GM12878 (cell line): ENCODE results near the gene RAB21.

Experiments used
- POLR2A ChIP-seq: IDR thresholded peaks from 2 replicates; pipeline ENCODE4 v1.6.1; 2011; ENCODE audit warnings: low read depth, mild to moderate bottlenecking, low read length
- ZNF274 ChIP-seq: IDR thresholded peaks from one replicate; pipeline ENCODE4 v1.8.0; 2011; ENCODE audit not compliant: insufficient read length, insufficient read depth

DNA sequence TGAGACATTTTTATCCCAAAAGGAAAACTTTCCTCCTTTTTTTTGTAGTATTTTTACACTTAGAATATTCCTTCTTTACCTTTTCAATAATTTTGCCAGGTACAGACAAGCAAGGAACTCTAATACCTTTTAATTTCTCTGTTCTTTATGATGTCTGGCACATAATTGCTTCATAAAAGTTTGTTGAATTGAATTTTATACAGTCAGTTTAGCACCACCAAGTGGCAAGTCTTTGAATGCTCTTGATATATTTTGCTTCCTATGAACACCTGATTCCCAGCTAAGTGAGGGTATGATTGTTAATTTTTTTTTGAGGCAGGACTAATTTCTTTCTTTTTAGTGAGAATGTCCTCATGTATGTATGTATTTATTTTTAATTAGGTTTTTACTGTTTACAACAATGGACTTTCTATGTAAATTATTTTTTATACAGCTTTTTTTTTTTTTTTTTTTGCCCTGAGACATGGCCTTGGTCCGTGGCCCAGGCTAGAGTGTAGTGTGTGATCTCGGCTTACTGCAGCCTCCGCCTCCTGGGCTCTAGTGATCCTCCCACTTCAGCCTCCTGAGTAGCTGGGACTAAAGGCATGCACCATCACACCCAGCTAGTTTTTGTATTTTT is 91.8 kb downstream of the RAB21 start:
- TF ChIP-seq POLR2A, result no peak
- no peak for TF ChIP-seq ZNF274
